Adipocyte (in vitro differentiated cells): ENCODE measurements around the gene OR1I1.

Source experiments
- DNase-seq: peaks from one replicate; pipeline ENCODE4 v3.0.0-alpha.2; 2015; ENCODE audit warnings: low read depth
- H3K27me3 ChIP-seq: replicated peaks from 2 replicates; pipeline ENCODE4 v1.7.0; 2013; ENCODE audit warnings: mild to moderate bottlenecking, low read length, moderate library complexity; ENCODE audit not compliant: control insufficient read depth, insufficient read depth
- H3K36me3 ChIP-seq: 2 replicates; pipeline ENCODE4 v1.7.0; 2013; ENCODE audit warnings: low read length, mild to moderate bottlenecking, moderate library complexity; ENCODE audit not compliant: control insufficient read depth, insufficient read depth, severe bottlenecking
- H3K4me1 ChIP-seq: 2 replicates; pipeline ENCODE4 v1.7.0; 2013; ENCODE audit warnings: mild to moderate bottlenecking, low read length, moderate library complexity; ENCODE audit not compliant: control insufficient read depth, insufficient read depth
- H3K4me3 ChIP-seq: 2 replicates; pipeline ENCODE4 v1.7.0; 2013; ENCODE audit warnings: mild to moderate bottlenecking, low read length, moderate library complexity
- H3K9ac ChIP-seq: 2 replicates; pipeline ENCODE4 v1.7.0; 2013; ENCODE audit warnings: mild to moderate bottlenecking, low read length, moderate library complexity
- H3K9me3 ChIP-seq: 2 replicates; pipeline ENCODE4 v1.7.0; 2013; ENCODE audit warnings: mild to moderate bottlenecking, low read length, moderate library complexity; ENCODE audit not compliant: control insufficient read depth

OR1I1 gene

GRCh38 chr19:15081911-15082310 is at the start of gene OR1I1:
Gene OR1I1 (plus strand): TSS chr19:15082211. CDS start chr19:15087066, 4,855 bp downstream.
- H3K36me3 ChIP-seq: no peaks in the 10 kb centered on the region
- H3K9ac ChIP-seq: no peak within 1 kb of the TSS
- peaks cover 24% of the 10 kb centered on the region for H3K27me3 ChIP-seq
- no peaks in the 10 kb centered on the region for H3K4me1 ChIP-seq
- no peak for DNase-seq
- no peaks in the 10 kb centered on the region for H3K9me3 ChIP-seq
- no peak within 1 kb of the TSS for H3K4me3 ChIP-seq

DNA sequence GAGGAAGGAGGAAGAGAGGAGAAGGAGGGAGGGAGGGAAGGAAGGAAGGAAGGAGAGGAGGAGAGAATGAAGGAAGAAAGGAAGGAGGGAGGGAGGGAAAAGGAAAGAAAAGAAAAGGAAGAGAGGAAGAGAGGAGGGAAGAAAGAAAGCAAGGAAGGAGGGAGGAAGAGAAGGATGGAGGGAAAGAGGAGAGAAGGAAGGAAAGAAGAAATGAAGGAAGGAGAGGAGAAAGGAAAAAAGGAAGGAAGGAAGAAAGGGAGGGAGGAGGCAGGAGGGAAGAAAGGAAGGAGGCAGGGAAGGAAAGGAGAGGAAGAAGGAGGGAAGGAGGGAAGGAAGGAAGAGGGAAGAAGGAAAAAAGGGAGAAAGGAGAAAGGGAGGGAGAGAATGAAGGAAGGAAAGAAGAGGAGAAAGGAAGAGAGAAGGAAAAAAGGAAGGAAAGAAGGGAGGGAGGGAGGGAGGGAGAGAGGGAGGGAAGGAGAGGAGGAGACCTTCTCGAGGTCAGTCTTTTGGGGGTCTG is 46.2 kb upstream of the OR1I1 start:
- H3K9me3 ChIP-seq: no peaks in the 10 kb centered on the region
- H3K4me3 ChIP-seq: no peak overlapping the region
- no peak for DNase-seq
- H3K27me3 ChIP-seq: peaks cover 6% of the 10 kb centered on the region
- no peak overlapping the region for H3K9ac ChIP-seq
- no peaks in the 10 kb centered on the region for H3K4me1 ChIP-seq
- no peaks in the 10 kb centered on the region for H3K36me3 ChIP-seq

GRCh38 chr19:15037586-15037985 is 44.4 kb upstream of the OR1I1 start:
- H3K27me3 ChIP-seq: peaks cover 2% of the 10 kb centered on the region
- H3K9me3 ChIP-seq: no peaks in the 10 kb centered on the region
- H3K4me3 ChIP-seq: no peak overlapping the region
- no peak overlapping the region for H3K9ac ChIP-seq
- no peaks in the 10 kb centered on the region for H3K4me1 ChIP-seq
- DNase-seq: no peak
- H3K36me3 ChIP-seq: no peaks in the 10 kb centered on the region

GRCh38 chr19:15038294-15038693 is 43.7 kb upstream of the OR1I1 start:
- DNase-seq: no peak
- no peaks in the 10 kb centered on the region for H3K9me3 ChIP-seq
- peaks cover 2% of the 10 kb centered on the region for H3K27me3 ChIP-seq
- no peaks in the 10 kb centered on the region for H3K36me3 ChIP-seq
- no peak overlapping the region for H3K4me3 ChIP-seq
- no peaks in the 10 kb centered on the region for H3K4me1 ChIP-seq
- H3K9ac ChIP-seq: no peak overlapping the region

GRCh38 chr19:15042003-15042402 is 40.0 kb upstream of the OR1I1 start:
- Histone ChIP-seq H3K27me3 (peaks cover 6% of the 10 kb centered on the region), H3K9ac (no peak overlapping the region), H3K9me3 (no peaks in the 10 kb centered on the region), H3K4me3 (no peak overlapping the region), H3K4me1 (no peaks in the 10 kb centered on the region), H3K36me3 (no peaks in the 10 kb centered on the region)
- no peak for DNase-seq

GRCh38 chr19:15042826-15043225 is 39.2 kb upstream of the OR1I1 start:
- no peaks in the 10 kb centered on the region for H3K4me1 ChIP-seq
- H3K36me3 ChIP-seq: no peaks in the 10 kb centered on the region
- peaks cover 6% of the 10 kb centered on the region for H3K27me3 ChIP-seq
- no peak overlapping the region for H3K4me3 ChIP-seq
- no peaks in the 10 kb centered on the region for H3K9me3 ChIP-seq
- H3K9ac ChIP-seq: no peak overlapping the region
- DNase-seq: no peak

DNA sequence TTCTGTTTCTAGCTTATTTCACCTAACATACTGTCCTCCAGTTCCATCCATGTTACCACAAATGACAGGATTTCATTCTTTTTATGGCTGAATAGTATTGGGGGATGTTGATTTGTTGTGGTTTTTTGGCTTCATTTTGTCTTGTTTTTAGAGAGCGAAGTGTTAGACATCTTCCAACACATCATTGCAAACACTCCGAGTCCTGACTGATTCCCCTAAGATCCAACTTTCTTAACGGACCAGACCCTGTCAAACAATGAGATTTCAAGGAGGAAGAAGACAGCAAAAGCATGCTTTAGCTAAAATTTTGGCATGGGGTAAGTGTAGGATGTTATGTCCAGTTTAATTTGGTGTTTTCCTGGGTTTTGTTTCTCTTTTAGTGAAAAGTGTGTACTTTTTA is 36.5 kb upstream of the OR1I1 start:
- peaks cover 4% of the 10 kb centered on the region for H3K27me3 ChIP-seq
- H3K36me3 ChIP-seq: no peaks in the 10 kb centered on the region
- no peak overlapping the region for H3K4me3 ChIP-seq
- H3K9ac ChIP-seq: no peak overlapping the region
- no peaks in the 10 kb centered on the region for H3K9me3 ChIP-seq
- no peaks in the 10 kb centered on the region for H3K4me1 ChIP-seq
- DNase-seq: no peak

- H3K4me1 ChIP-seq: no peaks in the 10 kb centered on the region
- no peak for DNase-seq
- H3K36me3 ChIP-seq: no peaks in the 10 kb centered on the region
- no peak overlapping the region for H3K4me3 ChIP-seq
- H3K9me3 ChIP-seq: no peaks in the 10 kb centered on the region
- H3K27me3 ChIP-seq: peaks cover 4% of the 10 kb centered on the region
- H3K9ac ChIP-seq: no peak overlapping the region
These were observed 34.3 kb upstream of the OR1I1 start for GRCh38 chr19:15047680-15048079.

- no peak for DNase-seq
- Histone ChIP-seq H3K4me1 (no peaks in the 10 kb centered on the region), H3K4me3 (no peak overlapping the region), H3K9me3 (no peaks in the 10 kb centered on the region), H3K36me3 (no peaks in the 10 kb centered on the region), H3K27me3 (peaks cover 4% of the 10 kb centered on the region), H3K9ac (no peak overlapping the region)
These were observed 33.9 kb upstream of the OR1I1 start for GRCh38 chr19:15048128-15048527.

GRCh38 chr19:15048885-15049541 is 33.0 kb upstream of the OR1I1 start, which contains the start of gene CASP14:
Gene CASP14 (plus strand): TSS chr19:15049480. CDS start chr19:15052252, 2,772 bp downstream.
- DNase-seq: no peak
- H3K36me3 ChIP-seq: no peaks in the 10 kb centered on the region
- no peaks in the 10 kb centered on the region for H3K4me1 ChIP-seq
- no peaks in the 10 kb centered on the region for H3K9me3 ChIP-seq
- no peak within 1 kb of the TSS for H3K4me3 ChIP-seq
- no peak within 1 kb of the TSS for H3K9ac ChIP-seq
- H3K27me3 ChIP-seq: peaks cover 4% of the 10 kb centered on the region

DNA sequence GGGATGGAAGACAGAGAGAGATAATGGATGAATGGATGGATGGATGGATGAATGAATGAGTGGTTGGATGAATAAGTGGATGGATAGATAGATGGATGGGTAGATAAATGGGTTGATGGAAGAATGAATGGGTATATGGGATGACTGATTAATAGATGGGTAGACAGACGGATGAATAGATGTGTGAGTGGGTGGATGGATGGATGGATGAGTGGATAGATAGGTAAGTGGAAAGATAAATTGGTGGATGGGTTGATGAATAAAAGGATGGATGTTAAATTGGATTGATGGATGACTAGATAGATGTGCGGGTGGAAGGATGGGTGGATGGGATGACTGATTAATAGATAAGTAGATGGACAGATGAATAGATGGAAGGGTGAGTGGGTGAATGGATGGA is 31.4 kb upstream of the OR1I1 start:
- Histone ChIP-seq H3K9ac (no peak overlapping the region), H3K4me1 (no peaks in the 10 kb centered on the region), H3K4me3 (no peak overlapping the region), H3K27me3 (peaks cover under 1% of the 10 kb centered on the region), H3K36me3 (no peaks in the 10 kb centered on the region), H3K9me3 (no peaks in the 10 kb centered on the region)
- no peak for DNase-seq

DNA sequence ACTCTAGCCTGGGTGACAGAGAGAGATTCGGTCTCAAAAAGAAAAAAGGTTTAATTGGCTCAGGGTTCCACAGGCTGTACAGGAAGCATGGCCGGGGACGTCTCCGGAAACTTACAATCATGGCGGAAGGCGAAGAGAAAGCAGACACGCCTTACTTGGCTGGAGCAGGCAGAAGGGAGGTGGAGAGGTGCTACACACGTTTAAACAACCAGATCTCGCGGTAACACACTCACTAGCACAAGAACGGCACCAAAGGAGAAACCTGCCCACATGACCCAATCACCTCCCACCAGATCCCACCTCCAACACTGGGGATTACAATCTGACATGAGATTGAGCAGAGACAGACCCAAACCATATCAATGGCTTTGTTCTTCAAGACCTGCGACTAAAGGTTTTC is 20.0 kb upstream of the OR1I1 start:
- H3K4me3 ChIP-seq: no peak overlapping the region
- no peak overlapping the region for H3K9ac ChIP-seq
- H3K4me1 ChIP-seq: no peaks in the 10 kb centered on the region
- H3K9me3 ChIP-seq: no peaks in the 10 kb centered on the region
- no peaks in the 10 kb centered on the region for H3K36me3 ChIP-seq
- DNase-seq: no peak
- peaks cover 12% of the 10 kb centered on the region for H3K27me3 ChIP-seq
